Transverse colon (tissue), 3 donors: ENCODE measurements around the gene ELAVL4.

Experiments
- EP300 ChIP-seq: sonication (generic); formaldehyde crosslinking; IDR thresholded peaks from one replicate; pipeline ENCODE4 v1.6.1; 2017; ENCODE audit warnings: antibody characterized with exemption, low read depth
- TF ChIP-seq, protein P1 (sequence below), 5 experiments: fragments of 200-600 bp in 3 of 5; fragments of 450-650 bp in 2 of 5; sonication (generic) in 3 of 5; IDR thresholded peaks; 1 replicate in 2 of 5; 2 replicates in 3 of 5; pipeline ENCODE4 v1.5.1; 2016 to 2017; ENCODE audit warnings: antibody characterized with exemption in 5 of 5, inconsistent platforms in 3 of 5, mild to moderate bottlenecking in 2 of 5, moderate library complexity in 1 of 5

DNA sequence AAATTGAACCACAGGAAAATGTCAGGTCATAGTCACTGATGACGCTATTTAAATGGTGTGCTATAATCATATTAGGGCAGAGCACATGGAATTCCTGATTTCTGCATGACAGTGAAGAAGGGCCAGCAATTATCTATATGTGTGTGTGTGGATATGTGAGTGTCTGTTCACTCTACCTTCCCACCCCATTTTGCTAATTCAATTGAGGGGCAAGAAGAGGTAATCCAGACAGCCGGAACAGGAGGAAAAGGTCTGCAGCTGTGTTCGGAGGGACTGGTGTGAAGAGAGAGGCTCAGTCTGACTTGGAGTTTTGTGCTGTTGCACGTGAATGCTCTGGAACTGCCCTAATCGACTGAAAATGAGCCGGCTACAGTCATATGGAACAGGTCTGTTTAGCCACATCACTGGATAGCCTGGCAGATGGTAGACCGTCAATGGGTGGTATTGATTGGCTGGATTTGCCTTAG, 5.1 kb upstream of the ELAVL4 start:
- TF ChIP-seq, protein P1, sequence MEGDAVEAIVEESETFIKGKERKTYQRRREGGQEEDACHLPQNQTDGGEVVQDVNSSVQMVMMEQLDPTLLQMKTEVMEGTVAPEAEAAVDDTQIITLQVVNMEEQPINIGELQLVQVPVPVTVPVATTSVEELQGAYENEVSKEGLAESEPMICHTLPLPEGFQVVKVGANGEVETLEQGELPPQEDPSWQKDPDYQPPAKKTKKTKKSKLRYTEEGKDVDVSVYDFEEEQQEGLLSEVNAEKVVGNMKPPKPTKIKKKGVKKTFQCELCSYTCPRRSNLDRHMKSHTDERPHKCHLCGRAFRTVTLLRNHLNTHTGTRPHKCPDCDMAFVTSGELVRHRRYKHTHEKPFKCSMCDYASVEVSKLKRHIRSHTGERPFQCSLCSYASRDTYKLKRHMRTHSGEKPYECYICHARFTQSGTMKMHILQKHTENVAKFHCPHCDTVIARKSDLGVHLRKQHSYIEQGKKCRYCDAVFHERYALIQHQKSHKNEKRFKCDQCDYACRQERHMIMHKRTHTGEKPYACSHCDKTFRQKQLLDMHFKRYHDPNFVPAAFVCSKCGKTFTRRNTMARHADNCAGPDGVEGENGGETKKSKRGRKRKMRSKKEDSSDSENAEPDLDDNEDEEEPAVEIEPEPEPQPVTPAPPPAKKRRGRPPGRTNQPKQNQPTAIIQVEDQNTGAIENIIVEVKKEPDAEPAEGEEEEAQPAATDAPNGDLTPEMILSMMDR (IDR thresholded peaks at IDR 0.05): no peak
- no peak for TF ChIP-seq EP300
